Measurements from ENCODE around the gene PAQR7.

The PAQR7 gene

GRCh38 chr1:25836695-25837094 lies 38.8 kb downstream of the PAQR7 start:
- DNase-seq (ENCODE audit: low spot score): no peak
- no peak for TF ChIP-seq CTCF (conservative IDR thresholded peaks at IDR 0.05; ENCODE audit: low read depth)
- CTCF ChIA-PET: interaction anchor here (0.6 to 1.0 kb wide), 4 partner anchors 8 to 316 kb away, joined by 3 read pairs; no protein-coding TSS in a partner anchor
- H3K27ac ChIP-seq: no peak overlapping the region
- POLR2A ChIA-PET (ENCODE audit: low non-redundant PET): no interaction called here

- TF ChIP-seq CTCF (conservative IDR thresholded peaks at IDR 0.05; ENCODE audit: low read depth): no peak
- CTCF ChIA-PET: interaction anchor here (0.6 kb wide), 1 partner anchor 347 kb away, joined by 4 read pairs; no protein-coding TSS in a partner anchor
- POLR2A ChIA-PET (ENCODE audit: low non-redundant PET): no interaction called here
Measured at GRCh38 chr1:25834894-25835293, 40.6 kb downstream of the PAQR7 start.

GRCh38 chr1:25833158-25833557 lies 42.4 kb downstream of the PAQR7 start:
- TF ChIP-seq CTCF (conservative IDR thresholded peaks at IDR 0.05; ENCODE audit: low read depth): no peak
- H3K27ac ChIP-seq: no peak overlapping the region
- DNase-seq (ENCODE audit: low spot score): no peak
- POLR2A ChIA-PET (ENCODE audit: low non-redundant PET): no interaction called here
- CTCF ChIA-PET: interaction anchor here (0.6 to 1.1 kb wide), 3 partner anchors 8 to 19 kb away, joined by 3 to 5 read pairs (median 4); no protein-coding TSS in a partner anchor

More at GRCh38 chr1:25834894-25835293, 40.6 kb downstream of the PAQR7 start:
- no peak for DNase-seq (ENCODE audit: low spot score)
- H3K27ac ChIP-seq: no peak overlapping the region

- ChIA-PET POLR2A (ENCODE audit: low non-redundant PET) (no interaction called here), CTCF (interaction anchor here (1.1 kb wide), 1 partner anchor 9 kb away, joined by 5 read pairs; no protein-coding TSS in a partner anchor)
- peak; percentile 41 for DNase-seq (ENCODE audit: low spot score)
- no peak for TF ChIP-seq CTCF (conservative IDR thresholded peaks at IDR 0.05; ENCODE audit: low read depth)
- H3K27ac ChIP-seq: no peak overlapping the region
Measured at GRCh38 chr1:25832336-25833037, 43.0 kb downstream of the PAQR7 start.

- DNase-seq (ENCODE audit: low spot score): no peak
- H3K27ac ChIP-seq: no peak overlapping the region
- ChIA-PET POLR2A (ENCODE audit: low non-redundant PET) (interaction anchor here (0.6 kb wide), 1 partner anchor 23 kb away, joined by 3 read pairs; no protein-coding TSS in a partner anchor), CTCF (interaction anchor here (0.5 kb wide), 1 partner anchor 24 kb away, joined by 4 read pairs; no protein-coding TSS in a partner anchor)
- no peak for TF ChIP-seq CTCF (conservative IDR thresholded peaks at IDR 0.05; ENCODE audit: low read depth)
Measured at GRCh38 chr1:25831569-25832196, 43.8 kb downstream of the PAQR7 start.

GRCh38 chr1:25829046-25829445 lies 46.5 kb downstream of the PAQR7 start:
- no peak overlapping the region for H3K27ac ChIP-seq
- CTCF ChIA-PET: interaction anchor here (0.6 to 0.7 kb wide), 2 partner anchors 8 to 1763 kb away, joined by 3 read pairs; no protein-coding TSS in a partner anchor
- DNase-seq (ENCODE audit: low spot score): no peak
- POLR2A ChIA-PET (ENCODE audit: low non-redundant PET): no interaction called here
- TF ChIP-seq CTCF (conservative IDR thresholded peaks at IDR 0.05; ENCODE audit: low read depth): no peak

All from RWPE1 (cell line).